ENCODE measurements around the gene LMLN.
A peak's percentile ranks its signal among the peaks of the same experiment; 100 is the strongest.
"Not testable (repeated sequence)": the region's sequence is repeated elsewhere in the genome, so short reads cannot be mapped to it uniquely, and the experiment has no call there.

Gene LMLN, protein sequence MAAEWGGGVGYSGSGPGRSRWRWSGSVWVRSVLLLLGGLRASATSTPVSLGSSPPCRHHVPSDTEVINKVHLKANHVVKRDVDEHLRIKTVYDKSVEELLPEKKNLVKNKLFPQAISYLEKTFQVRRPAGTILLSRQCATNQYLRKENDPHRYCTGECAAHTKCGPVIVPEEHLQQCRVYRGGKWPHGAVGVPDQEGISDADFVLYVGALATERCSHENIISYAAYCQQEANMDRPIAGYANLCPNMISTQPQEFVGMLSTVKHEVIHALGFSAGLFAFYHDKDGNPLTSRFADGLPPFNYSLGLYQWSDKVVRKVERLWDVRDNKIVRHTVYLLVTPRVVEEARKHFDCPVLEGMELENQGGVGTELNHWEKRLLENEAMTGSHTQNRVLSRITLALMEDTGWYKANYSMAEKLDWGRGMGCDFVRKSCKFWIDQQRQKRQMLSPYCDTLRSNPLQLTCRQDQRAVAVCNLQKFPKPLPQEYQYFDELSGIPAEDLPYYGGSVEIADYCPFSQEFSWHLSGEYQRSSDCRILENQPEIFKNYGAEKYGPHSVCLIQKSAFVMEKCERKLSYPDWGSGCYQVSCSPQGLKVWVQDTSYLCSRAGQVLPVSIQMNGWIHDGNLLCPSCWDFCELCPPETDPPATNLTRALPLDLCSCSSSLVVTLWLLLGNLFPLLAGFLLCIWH

DNA sequence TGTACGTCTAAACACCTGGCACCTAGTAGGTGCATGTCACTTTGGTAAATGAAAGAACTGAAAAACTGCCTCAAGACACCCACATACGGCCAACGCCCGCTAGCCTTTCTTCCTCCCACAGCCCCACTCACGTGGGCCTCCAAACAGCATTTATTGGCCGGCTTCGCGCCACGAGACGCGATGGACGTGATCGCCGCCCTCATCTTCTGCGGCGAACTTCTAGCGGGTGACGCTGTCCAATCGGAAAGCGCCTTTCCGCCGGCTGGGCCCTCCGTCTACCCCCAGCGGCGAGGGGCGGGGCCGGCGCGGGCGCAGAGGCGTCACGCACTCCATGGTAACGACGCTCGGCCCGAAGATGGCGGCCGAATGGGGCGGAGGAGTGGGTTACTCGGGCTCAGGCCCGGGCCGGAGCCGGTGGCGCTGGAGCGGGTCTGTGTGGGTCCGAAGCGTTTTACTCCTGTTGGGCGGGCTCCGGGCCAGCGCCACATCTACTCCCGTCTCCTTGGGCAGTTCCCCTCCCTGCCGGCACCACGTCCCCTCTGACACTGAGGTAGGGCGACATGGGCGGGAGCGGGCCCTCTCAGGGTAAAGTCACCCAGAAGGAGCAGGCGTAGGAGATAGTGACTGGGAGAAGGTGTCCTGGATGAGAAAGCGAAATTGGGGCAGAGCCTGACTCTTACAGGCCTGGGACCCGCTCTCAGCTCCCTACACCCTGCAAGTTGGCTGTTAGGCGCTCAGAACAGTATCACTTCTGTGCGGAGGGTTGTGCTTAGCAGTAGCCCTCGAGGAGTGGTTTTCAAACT lies at the start of gene LMLN:
Gene LMLN (plus strand): TSS at position 327 of the 803 bp plus-strand sequence. CDS start 29 bp downstream, at position 356.
- peak; percentile 96 for DNase-seq

DNA sequence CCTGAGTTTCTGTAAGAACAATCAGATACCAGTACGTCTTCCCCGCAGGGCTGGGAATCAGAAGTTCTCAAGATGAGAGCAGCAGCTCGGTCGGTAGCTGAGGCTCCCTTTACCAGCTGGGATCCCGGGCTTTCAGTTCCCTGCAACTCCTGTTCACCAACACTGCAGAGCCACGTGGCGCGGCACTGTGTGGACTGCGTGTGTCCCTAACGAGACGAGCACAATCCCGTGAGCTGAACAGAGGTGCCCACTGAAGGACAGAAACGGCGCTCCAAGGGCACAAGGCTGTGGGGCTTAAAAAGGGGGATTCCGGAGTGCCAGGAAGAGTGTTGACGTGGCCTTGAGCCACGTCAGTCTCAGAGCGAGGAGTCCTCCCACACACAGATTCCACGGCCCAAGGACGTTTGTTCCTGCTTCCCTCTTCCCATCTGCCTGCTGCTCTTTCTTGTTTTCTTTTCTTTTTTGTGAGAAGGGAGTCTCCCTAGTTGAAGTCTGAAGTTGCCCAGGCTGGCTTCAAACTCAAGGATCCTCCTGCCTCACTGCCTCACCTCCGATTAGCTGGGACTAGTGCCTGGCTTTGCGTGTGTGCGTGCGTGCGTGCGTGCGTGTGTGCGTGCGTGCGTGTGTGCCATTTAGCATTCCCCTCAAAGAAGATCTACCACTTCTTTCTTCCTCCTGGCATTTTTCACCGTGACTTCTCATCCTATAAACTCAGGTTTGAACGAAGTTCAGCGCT lies 47.1 kb upstream of the LMLN start:
- peak; percentile 28 for DNase-seq

DNA sequence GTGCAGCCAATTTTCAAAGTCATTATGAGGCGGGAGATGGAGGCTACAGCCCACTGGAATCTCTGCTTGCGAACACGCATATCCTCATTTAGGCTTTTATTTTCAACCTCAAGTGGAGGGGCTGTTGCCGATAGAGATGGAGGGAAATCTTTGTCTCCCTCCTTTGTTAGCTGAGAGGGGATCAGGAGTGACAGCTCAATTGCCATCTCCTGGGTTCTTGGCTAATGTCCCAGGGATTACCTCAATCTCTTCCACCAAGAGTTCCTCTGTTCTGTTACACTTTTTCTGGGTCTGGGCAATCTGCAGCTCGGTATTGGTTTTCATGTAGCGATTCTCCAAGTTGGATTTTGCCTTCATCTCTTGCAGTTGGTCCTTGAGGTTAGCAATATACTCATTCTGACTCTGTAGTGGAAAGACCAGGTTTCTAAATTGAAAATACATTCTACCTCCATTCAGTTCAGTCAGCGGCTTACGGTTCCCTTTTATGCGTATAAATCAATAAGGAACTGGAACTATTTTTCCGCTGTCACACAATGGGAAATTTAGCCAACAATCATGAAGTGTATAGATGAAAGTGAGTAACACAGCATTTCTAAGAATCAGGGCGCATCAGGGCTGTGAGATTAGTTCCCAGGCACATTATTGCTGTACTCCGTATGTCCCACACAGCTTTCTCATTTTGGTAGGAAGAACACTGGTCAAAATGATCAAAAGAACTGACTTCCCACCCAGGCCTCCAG lies 46.2 kb upstream of the LMLN start:
- DNase-seq = no peak

DNA sequence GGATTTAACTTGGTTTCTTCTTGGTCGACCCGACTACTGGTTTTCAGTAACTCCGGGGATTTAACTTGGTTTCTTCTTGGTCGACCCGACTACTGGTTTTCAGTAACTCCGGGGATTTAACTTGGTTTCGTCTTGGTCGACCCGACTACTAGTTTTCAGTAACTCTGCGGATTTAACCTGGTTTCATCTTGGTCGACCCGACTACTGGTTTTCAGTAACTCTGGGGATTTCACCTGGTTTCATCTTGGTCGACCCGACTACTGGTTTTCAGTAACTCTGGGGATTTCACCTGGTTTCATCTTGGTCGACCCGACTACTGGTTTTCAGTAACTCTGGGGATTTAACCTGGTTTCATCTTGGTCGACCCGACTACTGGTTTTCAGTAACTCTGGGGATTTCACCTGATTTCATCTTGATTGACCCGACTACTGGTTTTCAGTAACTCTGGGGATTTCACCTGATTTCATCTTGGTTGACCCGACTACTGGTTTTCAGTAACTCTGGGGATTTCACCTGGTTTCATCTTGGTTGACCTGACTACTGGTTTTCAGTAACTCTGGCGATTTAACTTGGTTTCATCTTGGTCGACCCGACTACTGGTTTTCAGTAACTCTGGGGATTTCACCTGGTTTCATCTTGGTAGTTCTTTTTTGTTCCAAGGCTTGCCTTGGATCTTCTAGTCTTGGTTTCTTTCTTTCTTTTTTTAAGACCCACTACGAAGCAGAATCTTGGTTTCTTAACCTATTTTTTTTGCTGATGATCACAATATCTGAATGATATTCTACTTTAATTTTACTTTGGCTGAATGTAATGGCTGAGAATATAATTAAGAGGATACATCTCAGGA lies 38.4 kb upstream of the LMLN start:
- DNase-seq = not testable (repeated sequence)

DNA sequence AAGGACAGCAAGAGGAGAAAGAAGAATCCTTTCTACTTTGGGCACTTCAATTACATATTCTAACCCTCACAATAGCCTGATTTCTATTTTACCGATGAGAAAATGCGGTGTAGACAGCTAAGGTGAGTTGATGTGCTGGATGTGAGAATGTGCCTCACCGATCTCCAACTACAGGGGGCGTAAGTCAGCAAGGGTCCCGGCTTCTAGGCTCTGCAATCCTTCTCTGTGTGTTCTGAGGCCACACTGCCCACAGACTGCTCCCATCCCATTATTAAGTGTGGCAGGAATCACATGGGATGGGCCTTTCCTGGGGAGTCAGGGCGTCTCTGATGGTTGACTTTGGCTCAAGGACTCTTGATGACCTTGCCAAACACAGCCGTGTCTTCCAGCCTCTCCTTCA lies 33.6 kb upstream of the LMLN start:
- no peak for DNase-seq

DNA sequence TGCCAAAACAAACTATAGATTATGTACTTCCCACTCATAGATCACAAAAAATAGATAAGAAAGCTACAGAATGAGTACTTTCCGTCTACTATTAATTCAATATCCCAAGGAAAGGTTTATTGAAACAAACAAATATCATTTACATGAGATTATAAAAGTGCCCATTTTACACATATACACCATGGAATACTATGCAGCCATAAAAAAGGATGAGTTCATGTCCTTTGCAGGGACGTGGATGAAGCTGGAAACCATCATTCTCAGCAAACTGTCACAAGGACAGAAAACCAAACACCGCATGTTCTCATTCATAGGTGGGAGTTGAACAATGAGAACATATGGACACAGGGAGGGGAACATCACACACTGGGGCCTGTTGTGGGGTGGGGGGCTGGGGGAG lies 32.4 kb upstream of the LMLN start:
- not testable (repeated sequence) for DNase-seq

DNA sequence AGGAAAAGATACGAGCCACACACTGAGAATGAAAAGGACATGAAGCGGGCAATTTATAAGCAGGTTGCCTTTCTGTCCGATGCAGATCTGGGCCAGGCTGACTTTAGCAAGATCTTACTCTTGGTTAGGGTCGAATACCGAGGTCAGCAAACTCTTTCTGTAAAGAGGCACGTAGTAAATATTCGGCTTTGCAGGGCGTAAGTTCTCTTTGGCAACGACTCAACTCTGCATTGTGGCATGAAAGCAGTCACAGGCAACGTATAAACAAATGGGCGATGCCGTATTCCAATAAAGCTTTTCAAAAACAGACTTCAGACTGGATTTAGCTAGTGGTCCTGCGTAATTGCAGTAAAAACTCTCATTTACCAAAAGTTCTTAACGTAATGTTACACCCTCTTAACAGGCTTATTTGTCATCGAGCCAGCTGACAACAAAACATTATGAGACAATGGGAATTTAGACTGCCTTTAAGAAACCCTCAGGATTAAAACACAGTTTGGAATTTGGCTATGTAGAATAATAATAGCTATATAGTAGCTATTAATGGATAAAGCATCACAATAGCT lies 23.1 kb upstream of the LMLN start:
- no peak for DNase-seq

DNA sequence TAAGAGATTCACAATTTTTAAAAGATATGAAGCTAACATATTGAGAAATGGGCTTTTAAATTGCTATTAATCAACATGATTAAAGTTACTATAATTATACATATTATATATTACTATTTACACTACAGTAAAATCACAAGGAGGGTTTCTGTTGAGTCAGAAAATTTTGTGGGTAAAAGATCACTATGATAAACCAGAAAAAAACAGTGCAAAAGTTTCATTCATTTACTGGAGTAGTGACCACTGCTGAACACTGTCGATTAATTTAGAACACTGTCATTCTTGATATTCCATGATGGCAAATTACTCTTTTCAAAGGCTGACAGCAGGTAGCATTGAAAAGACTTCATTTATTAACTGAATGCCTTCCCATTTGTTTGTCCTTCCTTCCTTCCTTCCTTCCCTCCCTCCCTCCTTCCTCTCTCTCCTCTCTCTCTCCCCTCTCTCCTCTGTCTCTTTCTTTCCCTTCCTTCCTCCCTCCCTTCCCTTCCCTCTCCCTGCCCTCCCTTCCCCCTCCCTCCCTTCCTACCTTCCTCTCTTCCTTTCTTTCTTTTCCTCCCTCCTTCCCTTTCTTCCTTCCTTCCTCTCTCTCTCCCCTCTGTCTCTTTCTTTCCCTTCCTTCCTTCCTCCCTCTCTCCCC lies 19.2 kb upstream of the LMLN start:
- DNase-seq = no peak

DNA sequence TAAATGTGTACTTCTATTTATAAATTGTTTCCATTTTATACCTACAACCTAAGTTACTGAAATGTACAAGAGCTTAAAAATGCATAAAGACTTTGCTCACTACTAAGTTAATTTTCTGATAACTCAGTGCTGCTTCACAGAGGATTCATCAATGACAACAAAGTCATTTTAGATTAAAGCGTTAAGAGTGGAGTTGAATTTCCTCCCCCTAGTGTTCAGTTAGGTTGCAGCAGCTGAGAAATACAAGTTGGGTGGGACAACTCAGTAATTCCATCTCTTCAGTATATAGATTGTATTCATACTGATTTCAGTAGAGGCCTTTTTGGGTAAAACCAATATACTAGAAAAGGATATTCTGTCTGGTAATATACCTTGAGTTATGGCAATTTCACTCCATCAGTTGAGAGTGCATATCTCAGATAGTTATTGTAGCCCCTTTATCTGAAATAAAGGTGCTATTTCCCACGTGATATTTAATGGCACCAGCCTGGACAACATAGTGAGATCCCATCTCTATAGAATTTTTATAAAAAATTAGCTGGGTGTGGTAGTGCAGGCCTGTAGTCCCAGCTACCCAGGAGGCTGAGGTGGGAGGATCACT lies 17.0 kb upstream of the LMLN start:
- DNase-seq = peak; percentile 62

DNA sequence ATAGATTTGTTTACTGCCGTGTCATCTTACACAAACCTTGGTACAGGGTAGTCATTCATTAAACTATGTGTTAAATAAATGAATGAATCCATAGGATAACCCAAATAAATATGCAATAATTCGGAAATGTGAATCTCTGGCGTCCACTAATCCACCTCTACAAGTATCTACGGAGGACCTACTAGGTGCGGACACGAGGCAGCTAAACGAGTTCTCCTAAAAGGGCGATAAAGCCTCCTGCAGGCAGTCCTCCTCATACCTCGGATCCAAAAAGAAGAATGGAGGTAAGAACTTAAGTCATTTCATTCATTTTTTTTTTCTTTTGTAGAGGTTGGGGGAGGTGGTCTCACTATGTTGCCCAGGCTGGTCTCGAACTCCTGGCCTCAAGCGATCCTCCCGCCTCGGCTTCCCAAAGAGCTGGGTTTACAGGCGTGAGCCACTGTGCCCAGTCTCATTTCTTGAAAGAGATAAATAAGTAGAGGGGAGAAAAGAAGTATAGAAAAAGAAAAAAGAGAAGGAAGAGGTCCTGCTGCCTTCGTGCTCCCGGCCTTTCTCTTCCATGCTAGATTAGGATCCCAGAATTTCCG lies 10.7 kb upstream of the LMLN start:
- DNase-seq = no peak

DNA sequence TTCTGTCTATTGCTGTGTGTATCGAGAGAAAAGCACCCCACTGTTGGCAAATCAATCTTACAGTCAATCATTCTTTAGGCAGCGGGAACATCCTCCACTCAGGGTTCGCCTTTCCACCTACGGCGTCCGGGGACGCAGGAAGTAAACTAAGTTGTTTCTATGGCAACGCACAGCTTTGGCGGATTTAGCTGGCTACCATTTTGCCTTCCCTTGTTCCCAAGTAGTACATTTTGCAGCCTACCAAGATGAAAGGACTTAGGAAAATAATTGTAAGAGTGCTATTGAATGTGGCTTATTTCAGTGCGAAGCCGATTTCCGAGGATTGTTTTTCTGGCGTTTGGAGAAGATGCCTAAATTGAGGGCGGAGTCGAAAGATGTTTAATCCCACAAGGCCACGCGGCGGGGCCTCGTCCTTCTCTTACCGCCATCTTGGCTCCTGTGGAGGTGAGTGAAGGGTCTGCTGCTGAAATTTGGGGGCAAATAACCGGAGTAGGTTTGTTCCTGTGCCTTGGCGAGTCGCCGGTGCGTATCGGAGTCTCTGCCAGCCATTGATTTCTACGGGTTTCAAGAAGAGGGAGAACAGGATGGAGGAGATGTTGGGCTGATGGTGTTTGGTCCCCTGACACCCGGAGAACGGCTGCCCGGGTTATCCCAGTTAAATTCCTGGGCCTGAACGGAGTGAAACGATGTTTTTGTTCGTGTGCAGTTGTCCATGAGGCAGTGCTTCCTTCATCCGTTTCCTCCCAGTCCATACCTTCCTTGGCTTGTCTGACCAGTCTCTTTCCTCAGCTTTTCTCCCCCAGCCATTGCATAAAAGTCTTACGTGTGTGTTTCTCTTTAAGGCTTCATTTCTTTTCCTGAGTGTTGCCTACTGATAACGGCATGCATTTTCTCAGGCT lies 10.0 kb upstream of the LMLN start, which contains the start of gene RPL35A:
Gene RPL35A (plus strand): TSS at position 413 of the 899 bp plus-strand sequence. CDS start 778 bp downstream, outside the sequence.
- peak; percentile 94 for DNase-seq

DNA sequence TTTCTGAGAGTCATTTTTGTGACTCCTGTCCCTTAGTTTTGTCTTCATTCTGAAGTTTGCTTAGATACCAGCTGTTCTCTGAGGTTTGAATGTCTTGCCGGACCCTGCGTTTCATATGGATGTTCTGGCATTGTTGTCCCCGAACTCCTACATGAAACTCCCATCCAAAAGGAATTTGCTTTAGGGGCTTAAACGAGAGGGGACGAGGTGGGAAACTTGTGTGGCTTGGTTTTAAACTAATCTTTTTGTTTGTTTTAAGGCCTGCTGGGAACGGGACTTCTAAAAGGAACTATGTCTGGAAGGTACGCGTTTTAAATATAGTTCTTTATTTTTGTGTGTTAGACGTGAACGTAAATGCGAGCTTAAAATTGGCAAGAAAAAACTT lies 9.3 kb upstream of the LMLN start:
- no peak for DNase-seq

DNA sequence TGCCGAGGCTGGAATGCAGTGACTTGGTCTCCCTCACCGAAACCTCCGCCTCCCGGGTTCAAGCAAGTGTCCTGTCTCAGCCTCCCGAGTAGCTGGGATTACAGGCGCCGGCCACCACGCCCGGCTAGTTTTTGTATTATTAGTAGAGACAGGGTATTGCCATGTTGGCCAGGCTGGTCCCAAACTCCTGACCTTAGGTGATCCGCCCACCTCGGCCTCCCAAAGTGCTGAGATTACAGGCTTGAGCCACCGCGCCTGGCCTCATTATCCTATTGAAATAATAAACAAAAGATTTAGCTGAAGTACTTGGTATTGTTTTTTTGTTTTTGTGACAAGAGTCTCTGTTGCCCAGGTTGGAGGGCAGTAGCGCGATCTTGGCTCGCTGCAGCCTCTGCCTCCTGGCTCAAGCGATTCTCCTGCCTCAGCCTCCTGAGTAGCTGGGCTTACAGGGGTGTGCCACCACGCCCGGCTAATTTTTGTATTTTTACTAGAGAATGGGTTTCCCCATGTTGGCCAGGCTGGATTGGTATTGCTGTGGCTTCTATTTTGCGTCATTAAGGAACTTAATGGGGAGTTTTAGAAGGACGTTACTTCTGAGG lies 8.5 kb upstream of the LMLN start:
- DNase-seq = peak; percentile 14

DNA sequence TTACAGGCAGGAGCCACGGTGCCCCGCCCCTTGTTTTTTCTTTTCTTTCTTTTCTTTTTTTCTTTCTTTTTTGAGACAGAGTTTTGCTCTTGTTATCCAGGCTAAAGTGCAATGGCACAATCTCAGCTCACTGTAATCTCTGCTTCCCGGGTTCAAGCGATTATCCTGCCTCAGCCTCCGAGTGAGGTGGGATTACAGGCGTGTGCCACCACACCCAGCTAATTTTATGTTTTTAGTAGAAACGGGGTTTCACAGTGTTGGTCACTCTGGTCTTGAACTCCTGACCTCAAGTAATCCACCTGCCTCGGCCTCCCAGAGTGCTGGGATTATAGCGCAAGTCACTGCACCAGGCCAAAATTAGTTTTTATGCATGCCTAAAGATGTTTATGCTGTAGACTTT lies 7.6 kb upstream of the LMLN start:
- no peak for DNase-seq

DNA sequence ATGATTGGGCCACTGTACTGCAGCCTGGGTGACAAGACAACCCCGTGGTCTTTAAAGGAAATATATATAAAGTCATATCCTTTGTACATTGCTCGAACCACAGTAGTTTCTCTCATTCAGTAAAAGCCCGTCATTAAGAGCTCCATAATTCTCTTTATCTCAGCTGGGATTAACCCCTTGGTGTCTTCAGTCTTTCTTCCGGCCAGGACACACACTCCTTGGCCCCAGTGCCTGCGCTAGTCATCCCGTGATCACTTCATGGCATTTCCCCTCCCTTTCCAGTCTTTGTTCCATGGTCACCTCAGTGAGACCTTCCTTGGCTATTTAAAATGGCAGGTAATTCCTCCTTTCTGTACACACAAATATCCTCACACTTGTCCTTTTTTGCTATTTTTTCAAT lies 6.7 kb upstream of the LMLN start:
- DNase-seq = no peak

DNA sequence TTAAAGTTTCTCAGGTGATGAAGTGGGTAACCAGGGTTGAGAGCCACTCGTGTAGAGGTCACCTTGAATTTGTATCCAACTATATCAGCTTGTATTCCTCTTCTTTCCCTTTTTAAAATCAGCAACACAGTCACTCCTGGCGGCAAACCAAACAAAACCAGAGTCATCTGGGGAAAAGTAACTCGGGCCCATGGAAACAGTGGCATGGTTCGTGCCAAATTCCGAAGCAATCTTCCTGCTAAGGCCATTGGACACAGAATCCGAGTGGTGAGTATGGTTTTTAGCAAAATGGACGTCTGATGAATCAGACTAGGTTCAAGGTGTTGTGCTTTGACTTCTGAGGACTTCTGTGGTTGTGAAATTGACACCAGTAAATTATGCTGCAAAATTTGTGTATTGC lies 6.1 kb upstream of the LMLN start:
- no peak for DNase-seq

DNA sequence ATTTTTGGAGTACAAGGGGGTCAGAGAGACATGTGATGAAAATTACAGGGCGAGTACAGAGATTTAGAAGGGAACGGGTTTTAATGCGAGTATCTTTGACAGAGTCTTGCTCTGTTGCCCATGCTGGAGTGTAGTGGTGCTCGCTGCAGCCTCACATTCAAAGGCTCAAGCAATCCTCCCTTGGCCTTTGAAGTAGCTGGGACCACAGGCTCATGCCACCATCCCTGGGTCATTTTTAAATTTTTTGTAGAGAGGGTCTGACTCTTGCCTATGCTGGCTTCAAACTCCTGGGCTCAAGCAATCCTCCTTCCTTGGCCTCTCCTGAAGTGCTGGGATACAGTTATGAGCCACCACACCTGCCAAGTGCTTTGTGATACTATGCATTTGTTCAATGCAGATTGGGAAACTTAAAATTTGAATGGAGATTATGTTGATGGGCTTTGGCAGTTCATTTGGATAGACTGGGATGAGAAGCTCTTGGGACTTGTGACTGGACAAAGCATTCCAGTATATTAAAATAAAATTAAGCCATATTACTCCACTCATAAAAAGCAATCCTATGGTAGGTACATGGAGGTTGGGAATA lies 4.0 kb upstream of the LMLN start:
- no peak for DNase-seq

All from CD4-positive, alpha-beta T cell treated with Interleukin-21 for 1 hour (primary cell).